NCI-H82 (cell line): ENCODE results near the gene ARHGEF17.

ENCODE experiments used
- DNase-seq: peaks from one replicate; lab custom pipeline; 2025; lab: John Stamatoyannopoulos, UW

The ARHGEF17 gene

DNA sequence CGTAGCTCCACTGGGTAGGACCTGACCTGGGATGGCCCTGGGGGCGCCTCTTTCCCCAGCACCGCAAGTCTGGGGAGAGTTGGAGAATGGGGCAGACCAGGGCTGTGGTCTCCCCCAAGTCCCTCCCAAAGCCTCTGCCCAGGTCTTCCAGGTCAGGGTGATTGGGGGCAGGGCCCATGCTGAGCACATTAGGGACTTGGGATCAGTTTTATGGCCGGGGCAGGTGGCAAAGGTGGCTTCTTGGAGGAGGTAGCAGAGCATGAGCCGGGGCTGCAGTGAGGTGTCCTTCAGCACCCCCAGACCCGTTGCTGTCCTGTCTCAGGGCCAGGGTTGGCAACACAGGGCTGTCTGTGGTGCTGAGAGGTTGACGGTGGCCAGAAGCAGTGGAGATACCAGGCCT lies 74.1 kb downstream of the ARHGEF17 start:
- no peak for DNase-seq

GRCh38 chr11:73382747-73383146 lies 74.7 kb downstream of the ARHGEF17 start:
- DNase-seq: no peak

DNA sequence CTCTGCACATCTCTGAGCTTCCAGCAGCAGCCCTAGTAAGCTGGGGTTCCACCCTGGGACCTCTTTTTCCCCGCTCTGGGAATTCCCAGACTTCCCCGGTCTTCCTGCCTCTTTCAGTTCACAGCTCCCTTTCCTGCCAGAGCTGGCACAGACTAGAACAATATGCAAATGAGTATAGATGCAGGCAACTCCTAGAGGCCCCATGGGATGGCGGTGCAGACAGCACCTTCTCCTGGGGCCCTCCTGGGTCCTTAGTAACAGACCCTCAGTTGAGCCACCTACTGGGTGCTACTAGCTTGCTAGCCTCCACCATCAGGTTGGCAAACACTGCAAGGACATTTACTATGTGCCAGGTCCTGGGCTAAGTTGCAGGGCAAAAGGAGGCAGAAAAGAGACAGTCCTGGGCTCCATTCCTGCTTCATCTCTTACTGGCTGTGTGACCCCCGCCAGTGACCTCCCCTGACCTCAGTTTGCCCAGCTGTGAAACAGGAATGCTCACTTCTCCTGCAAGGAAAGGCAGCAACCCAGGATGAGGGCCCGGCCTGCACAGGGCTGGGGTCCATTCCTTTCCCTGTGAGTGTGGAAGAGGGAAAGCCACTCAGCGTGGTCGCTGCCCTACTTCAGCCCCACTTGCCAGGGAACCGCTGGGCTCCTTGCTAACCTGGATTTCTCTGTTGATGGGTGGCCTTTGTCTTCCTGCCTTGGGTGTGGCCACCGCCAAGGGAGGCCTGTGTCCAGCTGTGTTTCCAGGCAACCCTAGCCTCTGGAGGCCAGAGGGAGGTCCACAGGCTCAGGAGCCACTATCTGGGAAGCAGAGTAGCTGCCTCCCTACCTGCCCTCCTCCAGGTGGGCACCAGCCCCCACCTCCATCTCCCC lies 75.4 kb downstream of the ARHGEF17 start:
- no peak for DNase-seq

DNA sequence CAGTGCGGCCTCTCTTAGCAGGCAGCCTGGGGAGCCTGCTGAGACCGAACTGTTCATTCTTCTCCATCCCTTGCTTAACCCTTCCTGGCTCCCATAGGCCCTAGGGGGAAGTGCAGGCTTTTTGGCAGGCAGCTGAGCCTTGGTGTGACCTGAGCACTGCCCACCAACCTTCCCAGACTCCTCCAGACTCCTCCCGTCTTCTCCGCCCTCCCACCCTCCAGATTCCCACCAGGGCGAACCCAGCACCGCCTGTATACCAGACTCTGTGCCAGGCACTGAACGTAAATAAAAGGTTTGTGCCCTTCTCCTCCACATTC lies 76.0 kb downstream of the ARHGEF17 start:
- DNase-seq: no peak

DNA sequence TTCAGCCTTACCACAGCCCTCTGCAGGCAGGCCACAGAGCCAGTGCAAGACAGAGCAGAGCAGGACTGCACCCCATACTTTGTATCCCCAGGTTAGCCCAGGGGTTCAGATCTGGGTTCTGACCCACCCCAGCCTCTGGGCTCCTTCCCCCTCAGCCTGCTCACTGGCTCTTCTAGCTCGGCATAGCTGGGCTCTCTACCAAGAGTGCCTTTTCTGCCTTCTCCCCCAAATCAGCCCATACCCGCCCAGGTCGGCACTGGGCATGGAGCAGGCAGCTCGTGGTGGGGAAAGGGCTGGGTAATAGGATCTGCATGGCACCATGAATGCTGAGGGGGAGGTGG lies 76.4 kb downstream of the ARHGEF17 start:
- no peak for DNase-seq

DNA sequence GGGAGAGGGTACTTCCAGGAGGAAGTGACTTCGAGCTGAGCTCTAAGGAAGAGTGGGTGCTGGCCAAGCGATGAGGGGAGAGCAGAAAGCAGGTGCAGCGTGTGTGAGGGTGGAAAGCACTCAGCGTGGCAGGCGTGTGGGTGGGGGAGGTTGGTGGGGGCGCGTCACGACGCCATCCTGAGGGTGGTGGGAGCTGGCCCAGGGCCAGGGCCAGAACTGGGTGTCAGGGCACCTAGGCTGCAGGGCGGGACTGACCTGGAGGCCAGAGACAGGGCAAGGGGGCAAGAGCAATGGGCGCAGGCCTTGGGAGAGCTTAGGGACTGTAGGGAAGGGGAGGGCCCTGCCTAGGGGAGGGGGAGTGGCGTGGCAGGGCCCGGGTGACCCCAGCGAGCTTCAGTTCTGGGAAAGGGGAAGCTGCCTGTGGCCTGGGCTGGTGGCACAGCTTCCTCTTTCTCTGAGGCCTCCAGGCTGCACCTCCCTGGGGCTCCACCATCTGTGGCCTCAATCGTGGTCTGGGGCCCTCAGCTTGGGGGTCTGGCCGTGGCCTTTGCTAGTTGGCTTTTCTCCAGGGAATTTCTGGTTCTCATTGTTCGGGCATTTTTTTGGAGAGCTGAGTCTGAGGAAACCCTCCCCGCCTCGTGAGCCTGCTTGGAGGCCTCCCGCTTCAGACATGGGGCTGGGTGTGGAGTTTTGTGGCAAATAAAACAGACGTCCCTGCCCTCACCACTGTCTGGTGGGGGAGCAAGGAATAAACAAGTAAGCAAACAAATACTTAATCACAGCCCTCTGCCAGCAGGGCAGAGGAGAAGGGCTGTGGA lies 77.0 kb downstream of the ARHGEF17 start:
- DNase-seq: peak; percentile 12

DNA sequence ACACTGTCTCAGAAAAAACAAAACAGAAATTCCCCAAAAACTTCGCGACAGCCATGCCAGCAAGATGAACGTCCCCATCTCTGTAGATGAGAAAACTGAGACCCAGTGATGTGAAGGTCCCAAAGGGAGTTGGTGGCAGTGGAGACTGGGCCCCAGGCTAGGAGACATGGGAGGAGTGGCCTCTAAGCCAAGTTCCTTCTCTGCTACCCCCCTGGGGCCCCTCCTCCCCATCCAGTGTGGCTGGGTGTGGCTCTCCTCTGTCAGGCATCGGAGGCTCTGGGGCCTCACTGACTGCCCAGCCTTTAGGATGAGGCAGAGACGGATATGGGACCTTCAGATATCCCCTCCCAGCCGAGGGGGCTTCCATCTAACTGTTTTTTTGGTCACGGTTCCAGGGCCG lies 77.9 kb downstream of the ARHGEF17 start:
- no peak for DNase-seq

- DNase-seq: no peak
Observed at GRCh38 chr11:73386546-73386945, 78.5 kb downstream of the ARHGEF17 start.

DNA sequence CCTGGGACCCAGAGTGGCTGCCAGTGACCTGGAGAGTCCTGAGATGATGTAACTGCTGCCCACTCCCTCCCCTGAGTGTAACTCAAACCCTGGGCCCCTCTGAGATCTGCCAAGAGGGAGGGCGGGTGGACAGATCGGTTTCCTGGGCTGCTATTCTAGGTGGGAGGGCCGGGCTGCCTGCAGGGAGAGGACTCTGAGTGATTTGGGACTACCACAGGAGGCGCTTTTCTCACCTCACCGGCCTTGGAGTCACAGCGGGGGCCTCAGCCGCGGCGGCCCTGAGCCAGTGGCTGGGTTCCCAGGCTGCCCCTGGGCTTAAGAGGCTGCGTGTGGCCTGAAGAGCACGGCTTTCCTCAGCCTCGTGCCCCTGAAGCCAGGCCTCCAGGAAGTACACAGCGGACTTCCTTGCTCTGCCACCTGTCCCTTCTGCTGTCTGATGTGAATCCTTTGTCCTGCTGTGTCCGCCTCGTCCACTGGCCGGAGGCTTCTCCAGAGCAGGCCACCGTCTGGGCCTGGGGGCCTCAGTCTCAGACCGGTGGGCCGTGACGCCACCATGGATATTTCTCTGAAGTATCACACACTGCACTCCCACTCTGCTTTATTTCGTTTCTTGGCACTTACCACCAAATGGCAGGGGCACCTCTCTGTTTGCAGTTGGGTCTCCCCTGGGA lies 79.7 kb downstream of the ARHGEF17 start:
- DNase-seq: no peak

- DNase-seq: no peak
Observed at GRCh38 chr11:73388265-73389133, 80.4 kb downstream of the ARHGEF17 start.

GRCh38 chr11:73389134-73389525 lies 81.1 kb downstream of the ARHGEF17 start:
- no peak for DNase-seq

DNA sequence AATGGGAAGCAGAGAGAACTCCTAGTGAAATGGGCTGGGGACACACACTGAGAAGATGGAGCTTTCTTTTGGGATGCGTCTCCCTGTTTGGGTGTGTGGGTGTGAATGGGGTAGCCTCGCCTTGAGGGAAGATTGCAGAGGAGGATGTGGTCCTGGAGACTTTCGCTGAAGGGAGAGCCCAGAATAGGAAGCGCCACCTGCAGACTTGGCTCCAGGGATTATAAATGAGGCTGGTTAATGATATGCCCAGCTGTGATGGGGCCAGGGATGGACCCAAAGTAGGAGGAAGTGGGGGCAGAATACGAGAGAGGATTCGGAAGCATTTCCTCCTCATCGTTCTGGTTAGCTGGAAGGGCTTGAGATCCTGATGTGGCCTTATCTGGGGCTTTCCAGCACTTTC lies 81.8 kb downstream of the ARHGEF17 start:
- DNase-seq: no peak

DNA sequence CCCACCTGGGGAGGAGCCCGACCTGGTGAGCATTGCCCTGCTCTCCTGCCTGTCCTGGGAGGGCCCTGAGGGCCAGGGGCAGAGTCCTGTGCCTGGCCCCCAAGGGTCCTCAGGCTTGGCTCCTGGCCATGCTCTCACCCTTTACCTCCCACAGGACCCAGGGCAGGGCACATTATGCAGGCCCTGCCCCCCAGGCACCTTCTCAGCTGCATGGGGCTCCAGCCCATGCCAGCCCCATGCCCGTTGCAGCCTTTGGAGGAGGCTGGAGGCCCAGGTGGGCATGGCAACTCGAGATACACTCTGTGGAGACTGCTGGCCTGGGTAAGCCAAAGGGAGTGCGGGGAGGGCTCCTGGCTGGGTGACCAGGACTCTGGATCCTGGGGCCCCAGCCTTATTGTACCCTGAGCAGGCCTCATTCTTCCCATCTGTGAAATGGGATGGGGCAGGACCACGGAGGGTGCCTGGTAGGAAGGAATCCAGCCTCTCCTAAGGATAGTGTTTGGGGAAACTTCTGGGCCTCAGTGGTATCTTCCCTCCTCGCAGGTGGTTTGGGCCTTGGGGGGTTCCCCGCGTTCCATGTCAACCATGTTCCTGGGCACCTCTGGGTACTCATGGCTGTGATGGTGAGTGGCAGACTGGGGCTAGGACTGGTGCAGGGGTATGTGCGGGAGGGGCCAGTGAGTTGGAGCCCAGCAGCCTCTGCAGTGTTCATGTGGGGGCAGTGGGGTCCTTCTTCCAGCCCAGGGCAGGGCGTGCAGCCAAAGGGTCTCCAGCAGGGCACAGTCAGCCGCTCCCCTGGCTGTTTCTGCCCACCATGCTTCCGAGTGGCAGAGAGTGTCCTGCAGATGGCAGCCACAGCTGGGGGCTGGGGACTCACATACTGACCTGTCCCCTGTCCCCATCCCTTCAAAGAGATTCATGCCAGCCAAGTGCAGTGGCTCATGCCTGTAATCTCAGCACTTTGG lies 82.8 kb downstream of the ARHGEF17 start:
- no peak for DNase-seq

DNA sequence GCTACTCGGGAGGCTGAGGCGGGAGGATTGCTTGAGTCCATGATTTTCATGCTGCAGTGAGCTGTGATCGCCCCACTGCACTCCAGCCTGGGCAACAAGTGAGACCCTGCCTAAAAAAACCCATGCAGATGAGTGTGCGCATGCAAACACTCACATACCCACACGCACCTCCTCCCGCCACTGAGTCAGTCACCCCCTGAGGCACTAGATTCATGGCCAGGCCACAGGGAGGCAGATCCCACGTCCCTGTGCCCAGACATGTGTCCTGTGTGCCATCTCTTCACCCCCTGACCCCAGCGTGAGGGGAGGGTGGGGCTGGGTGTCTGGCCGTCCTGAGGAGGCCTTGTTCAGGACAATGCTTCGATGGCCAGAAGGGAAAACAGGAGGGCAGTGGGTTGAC lies 83.6 kb downstream of the ARHGEF17 start:
- DNase-seq: no peak

GRCh38 chr11:73392108-73393010 lies 84.3 kb downstream of the ARHGEF17 start:
- DNase-seq: no peak

DNA sequence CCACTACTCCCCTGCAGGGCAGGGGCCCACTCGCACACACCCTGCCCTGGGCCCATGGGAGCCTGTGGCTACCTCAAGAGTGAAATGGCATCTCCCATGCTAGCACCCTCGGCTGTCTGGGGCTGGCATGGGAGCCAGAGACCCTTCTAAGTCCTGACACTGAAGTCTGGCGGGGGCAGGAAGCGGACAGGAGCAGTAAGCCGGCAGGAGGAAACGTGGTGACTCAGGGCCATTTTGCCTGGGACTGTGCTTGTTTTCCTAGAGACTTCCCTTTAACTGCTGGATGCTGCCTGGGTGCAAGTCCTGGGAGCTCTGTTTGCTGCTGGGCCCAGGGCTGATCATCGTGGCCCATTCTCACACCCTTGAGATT lies 84.9 kb downstream of the ARHGEF17 start:
- DNase-seq: no peak

DNA sequence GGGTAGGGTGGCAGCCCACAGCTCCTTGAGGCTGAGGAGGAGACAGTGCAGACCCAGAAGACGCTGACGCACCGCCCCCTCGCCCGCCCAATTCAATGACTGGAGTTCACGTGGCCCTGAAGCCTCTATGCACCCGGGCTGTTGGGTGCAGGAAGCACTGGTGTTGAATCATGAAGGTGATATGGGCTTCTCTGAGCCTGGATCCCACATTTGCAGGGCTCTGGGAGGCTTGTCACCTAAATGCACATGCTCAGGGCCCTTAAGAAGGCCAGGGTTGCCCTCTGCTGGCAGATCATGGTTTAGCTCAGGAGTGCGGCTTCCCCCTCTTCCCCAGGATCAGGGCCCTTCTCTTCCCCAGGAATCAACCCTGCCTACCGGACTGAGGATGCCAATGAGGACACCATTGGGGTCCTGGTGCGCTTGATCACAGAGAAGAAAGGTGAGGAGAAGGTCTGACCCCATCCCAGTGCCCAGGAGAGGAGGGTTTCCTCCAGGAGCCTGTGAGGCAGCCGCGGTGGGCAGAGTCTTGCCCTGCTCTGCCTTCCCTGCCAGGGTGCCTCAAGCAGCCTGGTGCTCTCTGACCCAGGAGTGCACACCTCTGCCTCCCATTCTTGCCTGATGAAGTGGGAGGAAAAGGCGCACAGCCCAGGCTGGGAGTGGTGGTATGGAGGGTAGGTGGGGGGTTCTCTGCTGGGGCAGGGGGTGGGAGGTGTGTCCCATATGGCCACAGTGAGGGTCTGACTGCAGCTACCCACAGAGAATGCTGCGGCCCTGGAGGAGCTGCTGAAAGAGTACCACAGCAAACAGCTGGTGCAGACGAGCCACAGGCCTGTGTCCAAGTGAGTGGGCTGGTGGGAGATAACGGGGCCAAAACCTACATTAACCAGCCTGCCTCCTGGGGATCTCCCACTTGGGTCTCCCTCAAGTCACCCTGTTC lies 85.7 kb downstream of the ARHGEF17 start:
- DNase-seq: peak; percentile 84

- no peak for DNase-seq
Observed at GRCh38 chr11:73394416-73395296, 86.6 kb downstream of the ARHGEF17 start.
